Activated naive CD4-positive, alpha-beta T cell treated with Interleukin-2 at 50 U/mL for 16 hours (primary cell): ENCODE results near the gene MAT1A.
"Not testable (repeated sequence)": the region's sequence is repeated elsewhere in the genome, so short reads cannot be mapped to it uniquely, and the experiment has no call there.

ENCODE experiments used
- DNase-seq: peaks from one replicate; pipeline ENCODE4 v3.0.0-alpha.2; 2020

Gene MAT1A

GRCh38 chr10:80264081-80265056, 25.1 kb downstream of the MAT1A start:
- DNase-seq = no peak

- DNase-seq = no peak
Observed at GRCh38 chr10:80261316-80262030, 28.0 kb downstream of the MAT1A start.

- peak; percentile 23 for DNase-seq
Observed at GRCh38 chr10:80260295-80261243, 28.9 kb downstream of the MAT1A start.

GRCh38 chr10:80259405-80259871, 30.0 kb downstream of the MAT1A start:
- DNase-seq = no peak

GRCh38 chr10:80256798-80257197, 32.7 kb downstream of the MAT1A start:
- not testable (repeated sequence) for DNase-seq

- DNase-seq = not testable (repeated sequence)
Observed at GRCh38 chr10:80254726-80255125, 34.7 kb downstream of the MAT1A start.

- not testable (repeated sequence) for DNase-seq
Observed at GRCh38 chr10:80253963-80254271, 35.5 kb downstream of the MAT1A start.

- no peak for DNase-seq
Observed at GRCh38 chr10:80253266-80253962, 36.0 kb downstream of the MAT1A start.

GRCh38 chr10:80252296-80252887, 37.1 kb downstream of the MAT1A start:
- DNase-seq = no peak

- DNase-seq = not testable (repeated sequence)
Observed at GRCh38 chr10:80251703-80252280, 37.7 kb downstream of the MAT1A start.

GRCh38 chr10:80250399-80250798, 39.1 kb downstream of the MAT1A start:
- DNase-seq = not testable (repeated sequence)

GRCh38 chr10:80249906-80250305, 39.6 kb downstream of the MAT1A start:
- DNase-seq = not testable (repeated sequence)

GRCh38 chr10:80247611-80248010, 41.8 kb downstream of the MAT1A start:
- not testable (repeated sequence) for DNase-seq

GRCh38 chr10:80244371-80244770, 45.1 kb downstream of the MAT1A start:
- DNase-seq = not testable (repeated sequence)

- DNase-seq = not testable (repeated sequence)
Observed at GRCh38 chr10:80242341-80242740, 47.1 kb downstream of the MAT1A start.

- DNase-seq = not testable (repeated sequence)
Observed at GRCh38 chr10:80236457-80236856, 53.0 kb downstream of the MAT1A start.

- DNase-seq = not testable (repeated sequence)
Observed at GRCh38 chr10:80234331-80235235, 54.9 kb downstream of the MAT1A start.

- DNase-seq = not testable (repeated sequence)
Observed at GRCh38 chr10:80233871-80234270, 55.6 kb downstream of the MAT1A start.

GRCh38 chr10:80226723-80227122, 62.7 kb downstream of the MAT1A start:
- DNase-seq = not testable (repeated sequence)

GRCh38 chr10:80223031-80223419, 66.4 kb downstream of the MAT1A start:
- not testable (repeated sequence) for DNase-seq
